Measurements from ENCODE around the gene GAPDHS.

GAPDHS gene

GRCh38 chr19:35539850-35540249 lies 6.6 kb downstream of the GAPDHS start:
- no peak for DNase-seq (ENCODE audit: low read depth)

DNA sequence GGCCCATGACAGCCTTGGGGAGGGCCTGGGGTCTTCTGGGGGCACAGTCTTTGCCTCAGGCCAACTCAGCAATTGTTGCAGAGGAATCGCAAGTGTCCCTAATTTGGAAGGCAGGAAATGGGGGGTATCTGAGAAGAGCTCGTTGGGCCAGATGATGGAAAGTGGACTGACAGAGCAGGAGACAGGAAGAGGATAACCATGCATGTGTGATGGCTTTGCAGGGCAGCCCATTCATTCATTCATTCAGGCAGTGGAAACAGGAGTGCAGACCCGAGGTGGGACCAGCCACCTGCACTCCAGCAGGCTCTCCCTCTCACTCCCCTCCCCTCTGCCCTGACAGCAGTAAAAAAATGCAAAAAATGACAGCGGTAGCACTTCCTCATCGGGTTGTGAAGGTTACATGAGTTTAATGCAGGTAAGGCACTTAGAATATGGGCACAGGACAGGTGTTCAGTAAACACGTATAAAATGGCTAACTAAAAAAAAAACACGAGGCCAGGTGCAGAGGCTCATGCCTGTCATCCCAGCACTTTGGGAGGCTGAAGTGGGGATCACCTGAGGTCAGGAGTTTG lies 7.2 kb downstream of the GAPDHS start:
- DNase-seq (ENCODE audit: low read depth): no peak

- DNase-seq (ENCODE audit: low read depth): no peak
These were observed 9.0 kb downstream of the GAPDHS start for GRCh38 chr19:35542209-35542608.

DNA sequence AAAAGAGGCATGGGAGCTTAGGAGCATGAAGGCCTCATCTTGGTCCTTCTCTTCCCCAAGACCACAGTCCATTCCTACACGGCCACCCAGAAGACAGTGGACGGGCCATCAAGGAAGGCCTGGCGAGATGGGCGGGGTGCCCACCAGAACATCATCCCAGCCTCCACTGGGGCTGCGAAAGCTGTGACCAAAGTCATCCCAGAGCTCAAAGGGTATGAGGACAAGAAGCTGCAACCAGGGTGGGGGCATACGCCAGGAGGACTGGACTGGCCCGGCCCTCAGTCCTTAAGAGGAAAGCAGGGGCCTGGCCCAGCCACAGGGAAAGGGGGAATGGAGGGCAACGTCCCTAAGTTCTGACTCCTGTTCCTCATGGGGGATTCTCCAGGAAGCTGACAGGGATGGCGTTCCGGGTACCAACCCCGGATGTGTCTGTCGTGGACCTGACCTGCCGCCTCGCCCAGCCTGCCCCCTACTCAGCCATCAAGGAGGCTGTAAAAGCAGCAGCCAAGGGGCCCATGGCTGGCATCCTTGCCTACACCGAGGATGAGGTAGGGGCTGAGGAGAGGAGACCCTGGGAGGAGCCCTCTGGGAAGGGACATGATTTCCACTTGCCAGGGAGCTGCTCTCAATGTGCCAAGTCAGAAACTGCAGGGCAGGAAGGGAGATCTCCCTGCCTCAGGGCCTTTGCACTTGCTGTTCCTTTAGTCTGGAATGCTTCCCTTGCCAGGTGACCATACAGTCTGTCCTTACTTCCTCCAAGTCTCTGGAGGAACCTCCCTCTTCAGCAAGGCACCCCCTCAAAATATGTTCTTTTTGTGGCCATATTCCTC lies 10.2 kb downstream of the GAPDHS start:
- DNase-seq (ENCODE audit: low read depth): no peak

- no peak for DNase-seq (ENCODE audit: low read depth)
These were observed 11.0 kb downstream of the GAPDHS start for GRCh38 chr19:35544110-35544802.

DNA sequence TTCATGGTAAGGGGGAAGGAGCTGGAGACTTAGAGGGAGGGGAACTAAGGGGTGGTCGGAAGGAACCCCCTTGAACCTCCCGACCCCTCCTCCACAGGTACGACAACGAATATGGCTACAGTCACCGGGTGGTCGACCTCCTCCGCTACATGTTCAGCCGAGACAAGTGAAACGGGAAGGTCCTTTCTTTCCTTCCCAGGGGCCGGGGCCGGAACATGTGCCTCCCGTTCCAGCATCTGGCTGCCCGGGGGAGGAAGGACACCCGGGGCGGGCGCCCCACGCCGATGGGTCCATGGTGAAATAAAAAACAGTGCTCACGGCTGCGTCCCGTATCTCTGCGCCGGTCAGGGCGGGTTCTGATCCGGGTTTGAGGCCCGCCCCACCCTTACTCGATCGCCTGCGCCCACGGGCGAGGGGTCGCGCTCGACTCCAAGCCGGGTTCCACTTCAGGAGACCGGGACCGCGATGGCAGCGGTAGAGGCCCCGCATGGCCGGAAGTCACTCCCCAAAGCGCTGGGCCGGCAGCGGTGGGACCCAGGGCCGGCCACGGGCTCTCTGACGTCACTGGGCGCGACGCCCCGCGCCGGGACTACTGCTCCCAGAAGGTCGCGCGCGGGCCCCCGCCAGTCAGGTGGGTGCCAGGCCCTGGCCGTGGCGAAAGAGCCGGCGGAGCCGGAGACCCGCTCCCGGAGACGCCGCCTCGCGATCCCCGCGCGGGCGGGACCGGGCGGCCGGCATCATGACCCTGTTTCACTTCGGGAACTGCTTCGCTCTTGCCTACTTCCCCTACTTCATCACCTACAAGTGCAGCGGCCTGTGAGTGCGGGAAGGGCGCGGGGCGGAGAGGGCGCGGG lies 12.0 kb downstream of the GAPDHS start, which contains the start of gene TMEM147:
Gene TMEM147 (plus strand): TSS at position 626 of the 854 bp plus-strand sequence. CDS start 114 bp downstream, at position 740.
- peak; percentile 58 for DNase-seq (ENCODE audit: low read depth)

GRCh38 chr19:35545855-35546381 lies 12.7 kb downstream of the GAPDHS start:
- no peak for DNase-seq (ENCODE audit: low read depth)

DNA sequence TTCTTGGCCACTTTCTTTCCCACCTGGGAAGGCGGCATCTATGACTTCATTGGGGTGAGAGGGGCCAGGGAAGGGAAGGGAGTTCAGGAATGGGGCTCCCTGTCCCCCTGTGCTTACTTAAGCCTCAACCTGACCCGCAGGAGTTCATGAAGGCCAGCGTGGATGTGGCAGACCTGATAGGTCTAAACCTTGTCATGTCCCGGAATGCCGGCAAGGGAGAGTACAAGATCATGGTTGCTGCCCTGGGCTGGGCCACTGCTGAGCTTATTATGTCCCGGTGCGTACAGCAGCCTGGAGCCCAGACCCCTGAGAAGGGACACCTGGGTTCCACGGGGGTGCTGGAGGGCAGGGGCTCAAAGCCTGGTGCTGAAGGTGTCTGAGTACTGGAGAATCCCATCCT lies 13.3 kb downstream of the GAPDHS start:
- no peak for DNase-seq (ENCODE audit: low read depth)

GRCh38 chr19:35549174-35549788 lies 16.0 kb downstream of the GAPDHS start:
- no peak for DNase-seq (ENCODE audit: low read depth)

- DNase-seq (ENCODE audit: low read depth): no peak
These were observed 16.7 kb downstream of the GAPDHS start for GRCh38 chr19:35549879-35550523.

DNA sequence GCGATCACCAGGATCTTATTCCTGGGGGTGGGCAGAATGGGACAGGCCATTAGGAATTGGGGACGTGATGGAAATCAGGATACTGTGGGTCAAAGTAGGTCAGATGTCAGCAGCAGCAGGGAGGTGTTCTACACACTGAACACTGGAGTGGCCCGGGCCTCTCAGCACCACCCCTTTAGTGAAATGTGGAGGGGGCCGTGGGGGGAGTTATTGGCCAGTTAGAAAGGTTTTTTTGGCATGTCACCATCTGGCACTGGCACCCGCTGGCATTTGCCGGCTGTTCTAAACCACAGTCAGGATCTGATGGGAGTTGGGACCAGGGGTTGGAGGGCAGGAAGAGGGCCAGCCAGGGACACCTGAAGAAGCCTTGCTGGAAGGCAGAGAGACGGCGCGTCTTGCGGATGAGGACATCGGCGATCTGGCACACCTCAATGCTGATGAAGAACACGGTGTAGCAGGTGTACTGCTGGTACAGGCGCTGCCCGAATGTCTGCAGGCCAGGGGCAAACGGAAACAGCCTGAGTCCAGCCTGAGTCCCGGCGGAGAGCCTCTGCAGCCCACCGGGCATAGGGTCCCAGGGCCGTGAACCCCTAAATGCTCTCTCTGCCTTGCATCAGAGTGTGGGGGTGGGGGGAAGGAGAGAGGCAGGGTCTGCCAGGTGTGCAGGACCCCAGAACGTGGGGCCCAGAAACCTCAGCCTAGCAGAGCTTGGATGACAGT lies 18.0 kb downstream of the GAPDHS start:
- DNase-seq (ENCODE audit: low read depth): no peak

DNA sequence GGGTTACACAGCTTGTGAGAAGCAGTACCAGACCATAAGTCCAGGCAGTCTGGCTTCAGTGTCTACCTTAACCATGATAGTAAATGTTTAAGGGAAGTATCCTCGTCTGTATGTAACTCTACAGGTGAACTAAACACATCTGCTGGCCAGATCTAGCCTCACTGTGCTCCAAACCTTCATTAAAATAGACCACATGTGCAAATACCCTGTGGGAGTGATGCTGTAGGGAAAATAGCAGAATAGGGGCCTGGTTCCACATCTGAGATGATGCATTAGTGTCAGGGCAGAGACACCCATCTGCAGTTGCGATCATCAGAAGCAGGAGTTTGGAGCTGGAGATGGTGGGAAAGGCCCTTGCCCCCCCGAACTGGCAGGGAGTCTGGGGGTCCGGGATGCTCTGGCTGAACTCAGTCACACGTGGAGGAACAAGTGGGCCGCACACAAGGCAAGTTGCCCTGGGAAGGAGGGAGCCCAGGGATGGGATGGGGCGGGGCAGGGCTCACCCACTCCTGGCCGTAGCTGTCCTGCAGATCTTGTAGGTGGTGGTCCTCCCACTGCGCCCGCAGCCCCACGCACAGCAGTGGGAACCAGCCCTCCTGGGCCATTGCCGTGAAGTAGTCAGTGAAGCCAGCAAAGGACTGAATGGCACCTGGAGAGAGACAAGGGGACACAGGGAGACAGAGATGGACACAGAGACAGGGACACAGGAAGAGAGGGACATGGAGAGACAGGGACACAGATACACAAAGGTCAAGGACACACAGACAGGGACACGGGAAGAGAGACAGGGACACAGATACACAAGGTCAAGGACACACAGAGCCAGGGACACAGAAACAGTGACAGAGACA lies 19.5 kb downstream of the GAPDHS start:
- no peak for DNase-seq (ENCODE audit: low read depth)

- DNase-seq (ENCODE audit: low read depth): no peak
These were observed 20.2 kb downstream of the GAPDHS start for GRCh38 chr19:35553385-35554000.

DNA sequence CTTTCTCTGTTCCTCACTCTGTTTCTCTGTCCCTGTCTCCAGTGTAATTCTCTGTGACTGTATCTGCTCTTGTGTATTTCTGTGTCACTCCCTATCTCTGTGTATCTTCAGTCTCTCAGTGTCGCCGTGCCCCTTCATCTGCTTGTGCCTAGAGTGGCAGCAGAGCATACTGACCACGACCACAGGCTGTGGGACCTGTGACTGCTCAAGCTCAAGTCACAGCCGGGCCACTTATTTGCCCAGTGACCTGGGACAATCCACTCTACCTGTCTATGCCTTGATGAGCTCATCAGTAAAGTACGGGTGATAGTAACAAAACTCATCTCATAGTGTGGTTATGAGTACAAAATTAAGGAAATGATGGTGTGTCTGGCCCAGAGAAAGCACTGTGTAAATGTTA lies 20.8 kb downstream of the GAPDHS start:
- no peak for DNase-seq (ENCODE audit: low read depth)

DNA sequence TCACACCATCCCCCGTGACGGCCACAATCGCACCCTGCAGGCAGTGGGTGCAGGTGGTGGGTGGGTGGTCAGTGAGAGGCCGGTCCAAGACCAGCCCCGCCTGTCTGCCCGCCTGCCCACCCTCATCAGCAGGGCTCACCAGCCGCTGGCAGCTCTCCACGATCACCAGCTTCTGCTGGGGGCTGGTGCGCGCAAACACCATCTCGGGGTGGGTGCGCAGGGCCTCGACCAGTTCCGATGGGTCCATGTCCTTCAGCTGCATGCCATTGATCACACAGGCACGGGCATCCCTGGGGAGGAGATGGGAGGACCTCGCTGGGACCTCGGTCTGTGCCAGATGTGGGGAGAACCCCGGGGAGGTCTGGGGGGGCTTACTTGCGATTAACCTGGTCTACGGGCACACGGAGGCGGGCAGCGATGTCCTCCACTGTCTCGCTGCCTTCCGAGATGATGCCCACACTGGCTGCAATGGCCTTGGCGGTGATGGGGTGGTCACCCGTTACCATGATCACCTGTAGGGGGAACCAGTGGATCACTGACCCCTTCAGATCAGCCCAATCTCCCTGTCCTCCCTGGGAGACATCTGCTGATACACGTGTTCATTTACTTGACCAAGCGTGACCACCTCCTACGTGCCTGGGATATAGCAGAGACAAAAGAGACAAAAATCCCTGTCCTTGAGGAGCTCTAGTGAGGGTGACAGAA lies 22.2 kb downstream of the GAPDHS start:
- no peak for DNase-seq (ENCODE audit: low read depth)

DNA sequence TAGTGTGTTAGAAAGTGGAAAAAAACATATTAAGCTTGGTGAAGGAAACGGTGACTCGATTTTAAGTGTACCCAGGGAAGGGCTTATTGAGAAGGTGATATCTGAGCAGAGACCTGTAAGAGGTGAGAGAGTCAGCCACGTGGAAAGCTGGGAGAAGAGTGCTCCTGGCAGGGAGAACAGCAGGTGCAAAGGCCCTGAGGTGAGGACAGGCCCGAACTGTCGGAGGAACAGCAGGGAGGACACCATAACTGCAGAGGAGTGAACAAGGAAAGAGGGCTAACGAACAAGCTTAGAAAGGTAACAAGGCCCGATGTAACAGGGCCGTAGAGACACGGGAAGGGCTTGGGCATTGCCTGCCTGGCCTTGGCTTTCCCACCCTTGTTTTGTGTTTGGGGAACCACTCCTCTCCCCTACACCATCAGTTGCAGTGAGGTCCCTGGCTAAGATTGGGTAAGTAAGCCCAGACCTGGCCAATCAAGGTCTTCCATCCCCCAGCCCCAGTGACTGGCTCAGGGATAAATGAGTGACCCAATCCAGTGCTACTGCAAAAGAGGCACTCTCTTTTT lies 22.9 kb downstream of the GAPDHS start:
- DNase-seq (ENCODE audit: low read depth): no peak

DNA sequence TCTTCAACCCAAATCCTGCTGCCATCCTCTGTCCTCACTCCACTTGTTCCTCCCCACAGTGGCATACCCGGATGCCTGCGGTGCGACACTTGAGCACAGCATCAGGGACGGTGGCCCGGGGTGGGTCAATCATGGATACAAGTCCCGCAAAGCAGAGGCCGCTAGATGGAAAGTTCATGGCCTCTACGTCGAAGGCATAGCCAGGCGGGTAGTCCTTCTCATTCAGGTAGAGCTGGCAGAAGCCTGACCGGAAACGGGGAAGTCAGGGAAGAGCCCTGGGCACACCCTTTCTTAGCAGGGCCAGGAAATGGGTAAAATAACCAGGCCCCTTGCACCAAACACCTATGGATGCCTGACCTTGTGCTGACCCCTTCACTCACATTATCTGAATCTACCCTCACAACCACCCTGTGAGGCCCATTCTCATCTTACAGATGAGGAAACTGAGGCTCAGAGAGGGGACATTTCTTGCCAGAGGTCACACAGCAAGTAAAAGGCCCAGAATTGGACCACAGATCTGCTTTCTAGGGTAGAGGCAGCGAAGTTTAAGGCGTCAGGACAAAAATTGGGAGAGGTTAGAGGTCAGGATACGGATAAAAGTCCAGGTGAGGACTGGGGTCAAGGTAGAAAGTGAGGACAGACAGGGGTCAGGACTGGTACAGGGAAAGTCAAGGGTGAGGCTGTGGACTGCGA lies 23.7 kb downstream of the GAPDHS start:
- no peak for DNase-seq (ENCODE audit: low read depth)
